Neural progenitor cell (in vitro differentiated cells): ENCODE results near the gene ORC1. TPM values are rescaled to one million over a fixed set of nuclear protein-coding genes. Genes with fewer than 3 reads are reported as not detected.

ENCODE experiments used
- DNase-seq: peaks from one replicate; pipeline ENCODE4 v3.0.0-alpha.2; 2016; ENCODE audit warnings: low spot score
- H2AFZ ChIP-seq: fragments of 200-600 bp; sonication (generic); replicated peaks from 2 replicates; pipeline ENCODE4 v1.6.1; 2016; ENCODE audit warnings: antibody characterized with exemption
- H3F3A ChIP-seq: fragments of 200-600 bp; sonication (generic); 2 replicates; pipeline ENCODE4 v1.6.1; 2016; ENCODE audit warnings: antibody characterized with exemption, low read depth
- H3K27ac ChIP-seq: fragments of 200-600 bp; sonication (generic); 2 replicates; pipeline ENCODE4 v1.5.1; 2016; ENCODE audit warnings: mild to moderate bottlenecking
- H3K27me3 ChIP-seq: fragments of 200-600 bp; sonication (generic); 2 replicates; pipeline ENCODE4 v1.6.1; 2016; ENCODE audit warnings: mild to moderate bottlenecking, moderate library complexity
- H3K36me3 ChIP-seq: fragments of 200-600 bp; sonication (generic); 2 replicates; pipeline ENCODE4 v1.5.1; 2016
- H3K4me1 ChIP-seq: fragments of 200-600 bp; sonication (generic); 2 replicates; pipeline ENCODE4 v1.6.1; 2016; ENCODE audit warnings: mixed run types
- H3K4me2 ChIP-seq: fragments of 200-600 bp; sonication (generic); 2 replicates; pipeline ENCODE4 v1.6.1; 2016
- H3K4me3 ChIP-seq: fragments of 200-600 bp; sonication (generic); 2 replicates; pipeline ENCODE4 v1.5.1; 2016
- H3K79me2 ChIP-seq: fragments of 200-600 bp; sonication (generic); 2 replicates; pipeline ENCODE4 v1.6.1; 2016; ENCODE audit warnings: low read depth
- H3K9ac ChIP-seq: fragments of 200-600 bp; sonication (generic); 2 replicates; pipeline ENCODE4 v1.6.1; 2016
- H3K9me3 ChIP-seq: fragments of 200-600 bp; sonication (generic); 2 replicates; pipeline ENCODE4 v1.5.1; 2016; ENCODE audit warnings: low read depth
- H4K20me1 ChIP-seq: fragments of 200-600 bp; sonication (generic); 2 replicates; pipeline ENCODE4 v1.6.1; 2016; ENCODE audit warnings: low read depth
- H3K27ac Mint-ChIP-seq: 3 replicates; pipeline ENCODE4 v1.8.0; 2021; ENCODE audit warnings: mixed read lengths
- H3K27me3 Mint-ChIP-seq: 2 replicates; pipeline ENCODE4 v1.8.0; 2022; ENCODE audit warnings: low read depth, mild to moderate bottlenecking, inconsistent platforms, moderate library complexity, mixed read lengths; ENCODE audit not compliant: insufficient read depth
- H3K36me3 Mint-ChIP-seq: 3 replicates; pipeline ENCODE4 v1.8.0; 2021; ENCODE audit warnings: mixed read lengths
- H3K4me1 Mint-ChIP-seq: 3 replicates; pipeline ENCODE4 v1.8.0; 2021; ENCODE audit warnings: mixed read lengths
- H3K4me3 Mint-ChIP-seq: 3 replicates; pipeline ENCODE4 v1.8.0; 2021; ENCODE audit warnings: mild to moderate bottlenecking, moderate library complexity, mixed read lengths
- H3K9me3 Mint-ChIP-seq: 3 replicates; pipeline ENCODE4 v1.8.0; 2020; ENCODE audit warnings: mixed read lengths
- EZH2 ChIP-seq: fragments of 200-600 bp; sonication (generic); IDR thresholded peaks from 2 replicates; pipeline ENCODE4 v1.6.1; 2017; ENCODE audit warnings: antibody characterized with exemption, mild to moderate bottlenecking, moderate library complexity
- EZH2phosphoT487 ChIP-seq: fragments of 200-600 bp; sonication (generic); IDR thresholded peaks from 2 replicates; pipeline ENCODE4 v1.6.1; 2017; ENCODE audit warnings: antibody characterized with exemption
- total RNA-seq: library from RNA; depleted of rRNA; stranded (reverse); fragments of >200 nt; gene quantifications from 2 replicates; pipeline ENCODE4 v1.2.3, GENCODE V29; 2015; ENCODE audit warnings: low replicate concordance
- TF ChIP-seq, protein P1 (sequence below): fragments of 200-600 bp; sonication (generic); IDR thresholded peaks from 2 replicates; pipeline ENCODE4 v1.5.1; 2017; ENCODE audit warnings: antibody characterized with exemption, mild to moderate bottlenecking

The ORC1 gene
- total RNA-seq, 1 donor from 2014 or later, result 42.4 TPM

DNA sequence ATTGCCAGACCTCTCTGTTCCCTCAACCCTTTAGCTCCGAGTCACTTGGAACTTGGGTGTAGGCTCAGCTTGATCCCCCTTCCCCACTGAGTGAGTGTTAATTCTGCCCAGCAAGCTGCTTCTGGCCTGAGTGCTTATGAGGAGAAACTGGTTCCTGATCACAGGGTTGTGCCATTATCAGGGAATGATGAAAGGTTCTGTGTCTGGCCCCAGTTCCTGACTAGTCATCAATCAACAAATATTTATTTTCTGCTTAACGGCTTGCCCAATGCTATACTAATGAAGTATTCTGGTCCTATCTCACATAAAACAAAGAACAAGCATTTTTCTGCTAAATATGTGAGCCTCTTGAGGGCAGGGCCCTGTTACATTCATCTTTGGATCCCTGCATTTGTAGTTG lies 59.0 kb downstream of the ORC1 start:
- TF ChIP-seq EZH2, result no peak
- TF ChIP-seq, protein P1, sequence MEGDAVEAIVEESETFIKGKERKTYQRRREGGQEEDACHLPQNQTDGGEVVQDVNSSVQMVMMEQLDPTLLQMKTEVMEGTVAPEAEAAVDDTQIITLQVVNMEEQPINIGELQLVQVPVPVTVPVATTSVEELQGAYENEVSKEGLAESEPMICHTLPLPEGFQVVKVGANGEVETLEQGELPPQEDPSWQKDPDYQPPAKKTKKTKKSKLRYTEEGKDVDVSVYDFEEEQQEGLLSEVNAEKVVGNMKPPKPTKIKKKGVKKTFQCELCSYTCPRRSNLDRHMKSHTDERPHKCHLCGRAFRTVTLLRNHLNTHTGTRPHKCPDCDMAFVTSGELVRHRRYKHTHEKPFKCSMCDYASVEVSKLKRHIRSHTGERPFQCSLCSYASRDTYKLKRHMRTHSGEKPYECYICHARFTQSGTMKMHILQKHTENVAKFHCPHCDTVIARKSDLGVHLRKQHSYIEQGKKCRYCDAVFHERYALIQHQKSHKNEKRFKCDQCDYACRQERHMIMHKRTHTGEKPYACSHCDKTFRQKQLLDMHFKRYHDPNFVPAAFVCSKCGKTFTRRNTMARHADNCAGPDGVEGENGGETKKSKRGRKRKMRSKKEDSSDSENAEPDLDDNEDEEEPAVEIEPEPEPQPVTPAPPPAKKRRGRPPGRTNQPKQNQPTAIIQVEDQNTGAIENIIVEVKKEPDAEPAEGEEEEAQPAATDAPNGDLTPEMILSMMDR, result no peak
- no peak for TF ChIP-seq EZH2phosphoT487
- Histone ChIP-seq H3K9me3 (no peaks in the 10 kb centered on the region), H3K79me2 (no peaks in the 10 kb centered on the region)

DNA sequence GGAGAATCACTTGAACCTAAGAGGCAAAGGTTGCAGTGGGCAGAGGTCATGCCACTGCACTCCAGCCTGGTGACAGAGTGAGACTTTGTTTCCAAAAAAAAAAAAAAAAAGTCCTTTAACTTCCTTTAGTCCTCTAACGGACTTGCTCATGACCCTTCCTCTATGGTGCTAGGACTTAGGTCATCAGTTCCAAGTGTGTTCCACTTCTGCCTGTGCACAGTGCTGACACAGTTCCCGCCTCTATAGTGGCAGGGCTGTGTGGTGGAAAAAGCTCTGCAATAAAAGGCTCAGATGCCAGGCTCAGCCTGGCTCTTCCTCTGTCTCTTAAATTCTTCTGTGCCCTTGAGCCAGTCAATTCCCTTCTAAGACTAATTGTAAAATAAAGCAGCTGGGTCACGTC lies 60.2 kb downstream of the ORC1 start:
- Mint-ChIP-seq H3K4me3 (no peak overlapping the region), H3K27ac (no peak overlapping the region), H3K9me3 (no peaks in the 10 kb centered on the region), H3K36me3 (peaks cover 15% of the 10 kb centered on the region), H3K4me1 (peaks cover 3% of the 10 kb centered on the region), H3K27me3 (peaks cover 2% of the 10 kb centered on the region)
- Histone ChIP-seq H3K27ac (no peak overlapping the region), H3K79me2 (no peaks in the 10 kb centered on the region), H3K4me1 (peaks cover 7% of the 10 kb centered on the region), H4K20me1 (no peaks in the 10 kb centered on the region), H3K9ac (no peak overlapping the region), H3F3A (peaks cover 10% of the 10 kb centered on the region), H3K27me3 (no peaks in the 10 kb centered on the region), H3K36me3 (no peaks in the 10 kb centered on the region), H2AFZ (no peak overlapping the region), H3K4me2 (no peak overlapping the region), H3K4me3 (no peak overlapping the region), H3K9me3 (no peaks in the 10 kb centered on the region)
- no peak for DNase-seq
- TF ChIP-seq EZH2phosphoT487 (no peak), EZH2 (no peak)
- TF ChIP-seq, protein P1, result no peak

More for the DNA sequence above, 59.0 kb downstream of the ORC1 start:
- Mint-ChIP-seq H3K9me3 (no peaks in the 10 kb centered on the region), H3K36me3 (peaks cover 13% of the 10 kb centered on the region), H3K27me3 (peaks cover 2% of the 10 kb centered on the region), H3K27ac (no peak overlapping the region), H3K4me3 (no peak overlapping the region), H3K4me1 (peaks cover 6% of the 10 kb centered on the region)
- no peak overlapping the region for H3K27ac ChIP-seq
- H3K4me1 ChIP-seq, result peaks cover 13% of the 10 kb centered on the region
- H2AFZ ChIP-seq, result no peak overlapping the region
- H3K36me3 ChIP-seq, result no peaks in the 10 kb centered on the region
- H3K4me3 ChIP-seq, result no peak overlapping the region
- peaks cover 21% of the 10 kb centered on the region for H3F3A ChIP-seq
- no peak overlapping the region for H3K4me2 ChIP-seq
- no peak for DNase-seq
- no peaks in the 10 kb centered on the region for H3K27me3 ChIP-seq
- no peak overlapping the region for H3K9ac ChIP-seq
- no peaks in the 10 kb centered on the region for H4K20me1 ChIP-seq

DNA sequence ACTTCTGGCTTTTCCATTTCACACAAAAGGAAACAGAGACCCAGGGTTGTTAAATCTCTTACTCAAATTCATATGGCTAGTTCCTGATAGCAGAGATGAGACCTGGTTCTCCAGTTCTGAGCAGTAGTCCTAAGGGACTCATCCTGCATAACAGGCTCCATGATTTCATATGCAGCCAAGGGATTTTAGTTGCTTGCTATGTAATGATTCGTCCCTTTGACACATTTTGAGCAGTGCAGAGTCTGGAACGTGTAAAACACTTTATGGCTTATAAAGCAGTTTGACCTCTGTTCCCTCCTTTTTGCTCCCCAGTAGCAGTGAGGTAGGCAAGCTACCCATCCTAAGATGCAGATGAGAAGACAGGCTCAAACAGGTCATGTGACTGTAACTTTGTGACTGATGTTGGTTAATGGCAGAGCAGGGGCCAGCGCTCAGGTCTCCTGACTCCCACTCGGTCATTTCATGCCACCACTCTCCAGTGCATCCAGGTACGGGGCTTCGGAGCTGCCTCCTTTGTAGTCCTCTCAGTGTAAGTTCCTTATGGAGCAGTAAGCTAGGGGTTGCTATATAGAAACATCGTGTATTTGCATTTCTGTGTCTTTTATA lies 62.5 kb downstream of the ORC1 start:
- no peak for TF ChIP-seq EZH2
- TF ChIP-seq, protein P1, result no peak
- no peak for TF ChIP-seq EZH2phosphoT487
- Histone ChIP-seq H4K20me1 (no peaks in the 10 kb centered on the region), H3K36me3 (no peaks in the 10 kb centered on the region), H3K4me2 (no peak overlapping the region), H3K27me3 (no peaks in the 10 kb centered on the region), H3K4me3 (no peak overlapping the region), H2AFZ (no peak overlapping the region), H3F3A (no peaks in the 10 kb centered on the region), H3K9ac (no peak overlapping the region), H3K27ac (no peak overlapping the region), H3K79me2 (no peaks in the 10 kb centered on the region), H3K4me1 (no peaks in the 10 kb centered on the region), H3K9me3 (no peaks in the 10 kb centered on the region)
- H3K9me3 Mint-ChIP-seq, result no peaks in the 10 kb centered on the region
- H3K36me3 Mint-ChIP-seq, result peaks cover 10% of the 10 kb centered on the region
- no peak overlapping the region for H3K4me3 Mint-ChIP-seq
- no peak for DNase-seq
- H3K27me3 Mint-ChIP-seq, result peaks cover 2% of the 10 kb centered on the region
- no peaks in the 10 kb centered on the region for H3K4me1 Mint-ChIP-seq
- H3K27ac Mint-ChIP-seq, result no peak overlapping the region
